Erythroblast (primary cell): ENCODE data around the gene SMIM38.

Source experiments
- GATA1 ChIP-seq: IDR thresholded peaks from 2 replicates; pipeline ENCODE4 v1.6.1; 2011; ENCODE audit warnings: low read depth, mild to moderate bottlenecking, control low read depth, low read length, moderate library complexity
- POLR2A ChIP-seq: IDR thresholded peaks from 2 replicates; pipeline ENCODE4 v1.6.1; 2011; ENCODE audit warnings: mild to moderate bottlenecking, low read length

DNA sequence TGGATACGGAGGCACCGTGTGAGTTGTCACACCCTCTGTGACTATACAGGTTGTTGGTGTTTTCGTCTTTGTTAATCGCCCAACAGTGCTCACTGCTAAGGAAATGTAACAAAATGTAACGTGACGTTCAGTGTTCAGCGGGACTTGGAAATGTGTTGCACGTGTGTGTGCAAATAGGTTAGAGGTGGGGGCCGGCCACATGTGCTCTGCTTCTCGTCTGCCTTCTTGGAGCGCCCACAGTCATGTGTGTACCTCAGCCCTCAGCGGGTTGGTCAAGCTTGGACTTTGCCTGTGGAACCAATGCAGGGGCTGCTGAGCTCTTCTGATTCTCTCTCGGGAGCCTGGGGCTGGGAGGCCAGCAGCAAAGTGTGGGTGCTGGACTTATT lies 7.4 kb upstream of the SMIM38 start:
- TF ChIP-seq POLR2A (no peak), GATA1 (no peak)
